VCaP (cell line): ENCODE results near the gene IFNL2.

Source experiments
- H3K27ac ChIP-seq: fragments of 450-650 bp; 2 replicates; pipeline ENCODE4 v1.5.1; 2017
- CTCF ChIP-seq: fragments of 450-650 bp; conservative IDR thresholded peaks from 2 replicates; pipeline ENCODE4 v1.5.1; 2017; ENCODE audit warnings: mild to moderate bottlenecking, moderate library complexity

The IFNL2 gene

GRCh38 chr19:39310558-39311311, 42.5 kb downstream of the IFNL2 start:
- TF ChIP-seq CTCF: no peak

GRCh38 chr19:39314016-39314728, 46.0 kb downstream of the IFNL2 start:
- no peak for TF ChIP-seq CTCF
- H3K27ac ChIP-seq: no peak overlapping the region

More at GRCh38 chr19:39310558-39311311, 42.5 kb downstream of the IFNL2 start:
- H3K27ac ChIP-seq: no peak overlapping the region

GRCh38 chr19:39315933-39316332, 47.7 kb downstream of the IFNL2 start:
- no peak overlapping the region for H3K27ac ChIP-seq
- no peak for TF ChIP-seq CTCF

- no peak overlapping the region for H3K27ac ChIP-seq
- TF ChIP-seq CTCF: no peak
These were observed 48.6 kb downstream of the IFNL2 start for GRCh38 chr19:39316627-39317321.

GRCh38 chr19:39317476-39317875, 49.3 kb downstream of the IFNL2 start:
- TF ChIP-seq CTCF: no peak
- H3K27ac ChIP-seq: no peak overlapping the region

- H3K27ac ChIP-seq: no peak overlapping the region
- TF ChIP-seq CTCF: no peak
These were observed 49.9 kb downstream of the IFNL2 start for GRCh38 chr19:39318071-39318470.

GRCh38 chr19:39318690-39319089, 50.5 kb downstream of the IFNL2 start:
- TF ChIP-seq CTCF: no peak
- no peak overlapping the region for H3K27ac ChIP-seq
